Thymus (tissue), 11 donors: ENCODE results near the gene NRM. TPM values are rescaled to one million over a fixed set of nuclear protein-coding genes. Genes with fewer than 3 reads are reported as not detected.
"Not testable (repeated sequence)": the region's sequence is repeated elsewhere in the genome, so short reads cannot be mapped to it uniquely, and the experiment has no call there.

Experiments
- DNase-seq, 9 donors: peaks; one replicate each; pipeline ENCODE4 v3.0.0-alpha.2; 2013; ENCODE audit warnings: low spot score in 9 of 9, low read depth in 6 of 9, missing footprints in 1 of 9
- H3K27ac ChIP-seq, 2 donors: one replicate each; pipeline ENCODE4 v1.5.1; 2013; ENCODE audit warnings: control low read depth in 1 of 2, low read depth in 1 of 2, low read length in 1 of 2, mild to moderate bottlenecking in 1 of 2, moderate library complexity in 1 of 2
- H3K27me3 ChIP-seq, 2 donors: one replicate each; pipeline ENCODE4 v1.5.1; 2013; ENCODE audit warnings: low read length in 1 of 2; ENCODE audit not compliant: control insufficient read depth in 2 of 2, insufficient read depth in 1 of 2
- H3K36me3 ChIP-seq, 2 donors: one replicate each; pipeline ENCODE4 v1.5.1; 2013; ENCODE audit warnings: low read length in 1 of 2, mild to moderate bottlenecking in 1 of 2, moderate library complexity in 1 of 2; ENCODE audit not compliant: control insufficient read depth in 2 of 2, insufficient read depth in 2 of 2
- H3K4me1 ChIP-seq, 2 donors: one replicate each; pipeline ENCODE4 v1.5.1; 2013; ENCODE audit warnings: low read length in 2 of 2; ENCODE audit not compliant: control insufficient read depth in 2 of 2, insufficient read depth in 2 of 2
- H3K4me3 ChIP-seq, 2 donors: one replicate each; pipeline ENCODE4 v1.5.1; 2013; ENCODE audit warnings: low read length in 2 of 2, control low read depth in 1 of 2, mild to moderate bottlenecking in 1 of 2
- H3K9me3 ChIP-seq, 2 donors: one replicate each; pipeline ENCODE4 v1.5.1; 2013; ENCODE audit warnings: low read length in 1 of 2, mild to moderate bottlenecking in 1 of 2; ENCODE audit not compliant: control insufficient read depth in 2 of 2, insufficient read depth in 1 of 2
- WGBS: extraction: QIAGEN DNeasy Blood & Tissue Kit; methylation state at CpG from one replicate; pipeline ENCODE4 v1.1.7; 2013; 5-methylcytosine and 5-hydroxymethylcytosine counted together
- polyA plus RNA-seq: library from polyadenylated mRNA; stranded (reverse); fragments of 200-250 nt; gene quantifications from one replicate; pipeline ENCODE4 v1.2.3, GENCODE V29; 2013
- total RNA-seq: library from RNA; stranded (reverse); fragments of 120-200 nt; gene quantifications from one replicate; pipeline ENCODE4 v1.2.4, GENCODE V29; 2013
- donor health status: healthy.

NRM gene
- total and polyA plus RNA-seq, 2 donors, result 6.5 to 10.4 TPM

DNA sequence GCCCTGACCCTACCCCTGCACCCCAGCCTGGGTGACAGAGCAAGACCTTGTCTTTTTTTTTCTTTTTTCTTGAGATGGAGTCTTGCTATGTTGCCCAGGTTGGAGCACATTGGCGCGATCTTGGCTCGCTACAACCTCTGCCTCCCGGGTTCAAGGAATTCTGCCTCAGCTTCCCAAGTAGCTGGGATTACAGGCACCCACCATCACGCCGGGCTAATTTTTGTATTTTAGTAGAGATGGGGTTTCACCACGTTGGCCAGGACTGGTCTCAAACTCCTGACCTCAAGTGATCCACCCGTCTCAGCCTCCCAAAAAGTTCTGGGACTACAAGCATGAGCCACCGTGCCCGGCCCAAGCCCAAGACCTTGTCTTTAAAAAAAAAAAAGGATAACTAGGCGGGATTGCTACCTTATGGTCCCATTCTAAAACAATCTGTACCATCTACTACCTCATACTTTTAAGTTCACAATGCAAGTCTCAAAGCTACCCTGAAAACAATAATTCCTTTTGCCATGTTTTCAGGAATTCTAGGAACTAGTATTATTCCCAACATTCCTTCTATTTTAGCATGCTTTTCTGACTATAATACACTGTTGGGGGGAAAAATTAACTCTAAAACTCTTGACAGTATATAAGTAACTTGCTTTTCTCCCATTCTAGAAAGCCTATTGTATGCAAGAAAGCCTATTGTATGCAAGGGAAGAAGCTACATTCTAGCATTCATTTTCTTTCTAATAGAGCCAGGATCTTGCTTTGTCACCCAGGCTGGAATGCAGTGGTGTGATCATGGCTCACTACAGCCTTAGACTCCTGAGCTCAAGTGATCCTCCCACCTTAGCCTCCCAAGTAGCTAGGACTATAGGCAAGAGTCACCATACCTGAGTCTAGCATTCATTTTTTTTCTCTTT, 36.0 kb upstream of the NRM start:
- WGBS, result 97% methylated on average over 11 of the region's 11 CpGs
- H3K27me3 ChIP-seq, result no peaks in the 10 kb centered on the region
- DNase-seq, result no peak
- H3K9me3 ChIP-seq, result no peaks in the 10 kb centered on the region
- peak overlapping the region in 1 of 2 donors; percentile 11 for H3K27ac ChIP-seq
- peaks cover 41 to 80% of the 10 kb centered on the region in 2 donors for H3K36me3 ChIP-seq
- peaks cover 12 to 49% of the 10 kb centered on the region in 2 donors for H3K4me1 ChIP-seq
- H3K4me3 ChIP-seq, result no peak overlapping the region

DNA sequence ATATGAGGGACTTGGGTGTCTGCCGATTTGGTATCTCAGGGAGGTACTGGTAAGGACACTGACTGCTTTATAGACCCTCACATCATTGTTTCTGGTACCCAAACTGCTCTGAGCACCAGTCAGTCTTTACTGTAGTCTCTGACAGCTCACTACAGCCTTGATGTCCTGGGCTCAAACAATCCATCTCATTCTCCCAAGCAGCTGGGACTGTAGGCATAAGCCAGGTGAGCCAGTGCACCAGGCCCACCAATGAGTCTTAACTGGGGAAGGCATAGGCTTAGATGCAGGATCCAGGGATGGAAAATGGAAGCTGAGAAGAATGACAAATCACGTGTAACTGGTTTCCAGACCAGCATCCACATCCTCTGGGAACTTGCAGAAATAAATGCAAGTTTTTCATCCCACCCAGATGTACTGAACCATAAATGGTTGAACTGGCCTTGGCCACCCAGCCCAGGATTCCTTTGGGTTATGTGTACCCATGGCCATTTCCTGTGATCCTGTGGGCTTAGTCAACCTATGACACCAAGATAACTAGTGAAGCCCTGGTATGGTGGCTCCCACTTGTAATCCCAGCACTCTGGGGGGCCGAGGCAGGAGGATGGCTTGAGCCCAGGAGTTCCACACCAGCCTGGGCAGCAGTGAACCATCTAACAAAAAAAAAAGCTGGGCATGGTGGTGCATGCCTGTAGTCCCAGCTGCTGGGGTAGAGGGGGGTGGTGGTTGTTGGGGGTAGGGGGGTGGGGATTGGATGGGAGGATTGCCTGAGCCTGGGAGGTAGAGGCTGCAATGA, 35.1 kb upstream of the NRM start:
- peaks cover 12 to 45% of the 10 kb centered on the region in 2 donors for H3K4me1 ChIP-seq
- no peak for DNase-seq

DNA sequence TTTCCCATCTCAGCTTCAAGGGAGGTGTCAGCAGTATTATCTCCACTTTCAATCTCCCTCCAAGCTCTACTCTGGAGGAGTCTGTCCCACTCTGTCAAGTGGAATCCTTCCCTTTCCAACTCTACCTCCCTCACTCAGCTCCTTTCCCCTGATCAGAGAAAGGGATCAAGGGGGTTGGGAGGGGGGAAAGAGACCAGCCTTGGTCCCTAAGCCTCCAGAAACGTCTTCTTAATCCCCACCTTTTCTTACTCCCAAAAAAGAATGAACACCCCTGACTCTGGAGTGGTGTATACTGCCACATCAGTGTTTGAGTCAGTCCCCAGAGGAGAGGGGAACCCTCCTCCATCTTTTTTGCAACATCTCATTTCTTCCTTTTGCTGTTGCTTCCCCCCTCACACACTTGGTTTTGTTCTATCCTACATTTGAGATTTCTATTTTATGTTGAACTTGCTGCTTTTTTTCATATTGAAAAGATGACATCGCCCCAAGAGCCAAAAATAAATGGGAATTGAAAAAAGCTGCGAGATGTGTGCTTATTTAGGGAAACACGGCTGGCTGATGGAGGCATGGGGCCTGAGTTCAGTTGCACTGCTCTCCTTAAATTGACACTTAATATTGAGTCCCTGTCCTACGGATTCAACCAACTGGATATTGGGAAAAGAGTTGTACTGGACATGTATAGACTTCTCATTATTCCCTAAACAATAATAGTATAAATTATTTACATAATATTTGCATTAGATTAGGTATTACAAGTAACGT, 34.3 kb upstream of the NRM start:
- Histone ChIP-seq H3K27ac (no peak overlapping the region), H3K27me3 (no peaks in the 10 kb centered on the region), H3K36me3 (peaks cover 39 to 72% of the 10 kb centered on the region in 2 donors), H3K4me3 (no peak overlapping the region), H3K4me1 (peaks cover 5 to 37% of the 10 kb centered on the region in 2 donors), H3K9me3 (no peaks in the 10 kb centered on the region)
- 76% methylated on average over 6 of the region's 6 CpGs for WGBS
- no peak for DNase-seq

More for the DNA sequence above, 35.1 kb upstream of the NRM start:
- Histone ChIP-seq H3K4me3 (no peak overlapping the region), H3K27me3 (no peaks in the 10 kb centered on the region), H3K9me3 (no peaks in the 10 kb centered on the region), H3K27ac (peak overlapping the region; percentile 0 to 1), H3K36me3 (peaks cover 44 to 80% of the 10 kb centered on the region in 2 donors)
- 93% methylated on average over 3 of the region's 3 CpGs for WGBS

DNA sequence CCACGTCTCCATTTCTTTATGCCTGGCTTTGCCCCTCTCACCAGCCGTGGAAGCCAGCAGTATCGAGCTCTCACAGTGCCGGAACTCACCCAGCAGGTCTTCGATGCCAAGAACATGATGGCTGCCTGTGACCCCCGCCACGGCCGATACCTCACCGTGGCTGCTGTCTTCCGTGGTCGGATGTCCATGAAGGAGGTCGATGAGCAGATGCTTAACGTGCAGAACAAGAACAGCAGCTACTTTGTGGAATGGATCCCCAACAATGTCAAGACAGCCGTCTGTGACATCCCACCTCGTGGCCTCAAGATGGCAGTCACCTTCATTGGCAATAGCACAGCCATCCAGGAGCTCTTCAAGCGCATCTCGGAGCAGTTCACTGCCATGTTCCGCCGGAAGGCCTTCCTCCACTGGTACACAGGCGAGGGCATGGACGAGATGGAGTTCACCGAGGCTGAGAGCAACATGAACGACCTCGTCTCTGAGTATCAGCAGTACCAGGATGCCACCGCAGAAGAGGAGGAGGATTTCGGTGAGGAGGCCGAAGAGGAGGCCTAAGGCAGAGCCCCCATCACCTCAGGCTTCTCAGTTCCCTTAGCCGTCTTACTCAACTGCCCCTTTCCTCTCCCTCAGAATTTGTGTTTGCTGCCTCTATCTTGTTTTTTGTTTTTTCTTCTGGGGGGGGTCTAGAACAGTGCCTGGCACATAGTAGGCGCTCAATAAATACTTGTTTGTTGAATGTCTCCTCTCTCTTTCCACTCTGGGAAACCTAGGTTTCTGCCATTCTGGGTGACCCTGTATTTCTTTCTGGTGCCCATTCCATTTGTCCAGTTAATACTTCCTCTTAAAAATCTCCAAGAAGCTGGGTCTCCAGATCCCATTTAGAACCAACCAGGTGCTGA, 33.3 kb upstream of the NRM start:
- Histone ChIP-seq H3K36me3 (peaks cover 33 to 64% of the 10 kb centered on the region in 2 donors), H3K4me1 (peaks cover 5 to 43% of the 10 kb centered on the region in 2 donors)
- WGBS, result 92% methylated on average over 29 of the region's 29 CpGs
- not testable (repeated sequence) for H3K27me3 ChIP-seq, DNase-seq, H3K27ac ChIP-seq, H3K4me3 ChIP-seq, H3K9me3 ChIP-seq

DNA sequence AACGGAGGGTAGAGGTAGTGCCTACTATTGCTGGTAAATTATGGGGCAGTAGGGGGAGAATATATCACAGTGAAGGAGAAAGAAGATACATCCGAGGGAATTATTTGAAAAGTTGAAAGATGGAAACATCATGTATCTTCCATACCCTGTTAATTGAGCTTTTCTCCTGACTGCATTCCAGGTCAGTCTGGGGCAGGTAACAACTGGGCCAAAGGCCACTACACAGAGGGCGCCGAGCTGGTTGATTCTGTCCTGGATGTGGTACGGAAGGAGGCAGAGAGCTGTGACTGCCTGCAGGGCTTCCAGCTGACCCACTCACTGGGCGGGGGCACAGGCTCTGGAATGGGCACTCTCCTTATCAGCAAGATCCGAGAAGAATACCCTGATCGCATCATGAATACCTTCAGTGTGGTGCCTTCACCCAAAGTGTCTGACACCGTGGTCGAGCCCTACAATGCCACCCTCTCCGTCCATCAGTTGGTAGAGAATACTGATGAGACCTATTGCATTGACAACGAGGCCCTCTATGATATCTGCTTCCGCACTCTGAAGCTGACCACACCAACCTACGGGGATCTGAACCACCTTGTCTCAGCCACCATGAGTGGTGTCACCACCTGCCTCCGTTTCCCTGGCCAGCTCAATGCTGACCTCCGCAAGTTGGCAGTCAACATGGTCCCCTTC, 32.5 kb upstream of the NRM start:
- not testable (repeated sequence) for DNase-seq, H3K9me3 ChIP-seq, H3K27me3 ChIP-seq
- H3K4me3 ChIP-seq, result peak overlapping the region in 1 of 2 donors; percentile 99
- peak overlapping the region in 1 of 2 donors; percentile 3 for H3K27ac ChIP-seq
- H3K36me3 ChIP-seq, result peaks cover 33 to 64% of the 10 kb centered on the region in 2 donors
- peaks cover 5 to 51% of the 10 kb centered on the region in 2 donors for H3K4me1 ChIP-seq
- WGBS, result 92% methylated on average over 16 of the region's 16 CpGs

DNA sequence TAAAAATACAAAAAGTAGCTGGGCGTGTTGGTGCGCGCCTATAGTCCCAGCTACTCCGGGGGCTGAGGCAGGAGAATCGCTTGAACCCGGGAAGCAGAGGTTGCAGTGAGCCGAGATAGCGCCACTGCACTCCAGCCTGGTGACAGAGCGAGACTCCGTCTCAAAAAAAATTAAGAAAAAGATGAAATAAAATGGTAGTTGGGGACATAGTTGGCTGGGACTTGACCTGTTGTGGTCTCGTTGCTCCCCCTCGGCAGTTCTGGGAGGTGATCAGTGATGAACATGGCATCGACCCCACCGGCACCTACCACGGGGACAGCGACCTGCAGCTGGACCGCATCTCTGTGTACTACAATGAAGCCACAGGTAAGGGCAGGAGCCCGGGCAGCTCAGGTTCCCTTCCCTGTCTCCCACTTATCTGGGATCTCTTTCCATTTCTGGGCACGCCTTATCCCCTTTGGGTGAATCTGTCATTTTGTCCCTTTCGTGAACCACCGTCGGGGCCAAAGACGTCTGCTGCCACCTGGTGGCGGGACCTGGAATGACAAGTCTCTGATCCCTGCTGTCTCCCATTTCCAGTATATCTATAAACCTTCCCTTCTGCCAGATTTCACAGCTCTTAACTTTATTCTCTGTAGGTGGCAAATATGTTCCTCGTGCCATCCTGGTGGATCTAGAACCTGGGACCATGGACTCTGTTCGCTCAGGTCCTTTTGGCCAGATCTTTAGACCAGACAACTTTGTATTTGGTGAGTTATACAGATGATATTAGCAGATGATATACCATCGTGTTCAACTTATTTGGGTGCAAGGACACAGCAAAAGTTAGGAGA, 31.7 kb upstream of the NRM start:
- Histone ChIP-seq H3K9me3 (peaks cover 0 to 2% of the 10 kb centered on the region in 2 donors), H3K4me1 (peaks cover 5 to 59% of the 10 kb centered on the region in 2 donors), H3K27ac (peak overlapping the region in 1 of 2 donors; percentile 79), H3K36me3 (peaks cover 33 to 56% of the 10 kb centered on the region in 2 donors), H3K27me3 (no peaks in the 10 kb centered on the region), H3K4me3 (peak overlapping the region; percentile 95 to 99)
- WGBS, result 14% methylated on average over 27 of the region's 27 CpGs
- peak in 5 of 9 donors; percentile 54 to 87 (median 80) for DNase-seq

DNA sequence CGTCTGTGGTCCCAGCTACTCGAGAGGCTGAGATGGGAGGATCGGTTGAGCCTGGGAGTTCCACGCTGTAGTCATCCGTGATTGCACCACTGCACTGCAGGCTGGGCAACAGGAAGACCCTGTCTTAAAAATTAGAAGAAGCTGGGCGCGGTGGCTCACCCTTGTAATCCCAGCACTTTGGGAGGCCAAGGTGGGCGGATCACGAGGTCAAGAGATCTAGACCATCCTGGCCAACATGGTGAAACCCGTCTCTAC, 31.2 kb upstream of the NRM start:
- Histone ChIP-seq H3K4me3 (peak overlapping the region; percentile 95 to 99), H3K27ac (peak overlapping the region; percentile 79 to 86), H3K4me1 (peaks cover 5 to 60% of the 10 kb centered on the region in 2 donors), H3K36me3 (peaks cover 33 to 54% of the 10 kb centered on the region in 2 donors)
- not testable (repeated sequence) for H3K9me3 ChIP-seq, H3K27me3 ChIP-seq, DNase-seq
- 8% methylated on average over 10 of the region's 10 CpGs for WGBS
